Skin epidermis (tissue), 12 donors: ENCODE results near the gene HACL1.
A peak's percentile ranks its signal among the peaks of the same experiment; 100 is the strongest.
"Not testable (repeated sequence)": the region's sequence is repeated elsewhere in the genome, so short reads cannot be mapped to it uniquely, and the experiment has no call there.

ENCODE experiments used
- H3K27ac ChIP-seq, 21 experiments: fragments of 200-600 bp; sonication (generic) in 11 of 21; one replicate each; pipeline ENCODE4 v1.5.0; 2020; ENCODE audit warnings: mild to moderate bottlenecking in 3 of 21, inconsistent platforms in 2 of 21, moderate library complexity in 2 of 21
- H3K4me3 ChIP-seq, 7 experiments: fragments of 200-600 bp; sonication (generic) in 2 of 7; one replicate each; pipeline ENCODE4 v1.5.0; 2020; ENCODE audit warnings: inconsistent platforms in 2 of 7, mild to moderate bottlenecking in 2 of 7, moderate library complexity in 1 of 7

The HACL1 gene

DNA sequence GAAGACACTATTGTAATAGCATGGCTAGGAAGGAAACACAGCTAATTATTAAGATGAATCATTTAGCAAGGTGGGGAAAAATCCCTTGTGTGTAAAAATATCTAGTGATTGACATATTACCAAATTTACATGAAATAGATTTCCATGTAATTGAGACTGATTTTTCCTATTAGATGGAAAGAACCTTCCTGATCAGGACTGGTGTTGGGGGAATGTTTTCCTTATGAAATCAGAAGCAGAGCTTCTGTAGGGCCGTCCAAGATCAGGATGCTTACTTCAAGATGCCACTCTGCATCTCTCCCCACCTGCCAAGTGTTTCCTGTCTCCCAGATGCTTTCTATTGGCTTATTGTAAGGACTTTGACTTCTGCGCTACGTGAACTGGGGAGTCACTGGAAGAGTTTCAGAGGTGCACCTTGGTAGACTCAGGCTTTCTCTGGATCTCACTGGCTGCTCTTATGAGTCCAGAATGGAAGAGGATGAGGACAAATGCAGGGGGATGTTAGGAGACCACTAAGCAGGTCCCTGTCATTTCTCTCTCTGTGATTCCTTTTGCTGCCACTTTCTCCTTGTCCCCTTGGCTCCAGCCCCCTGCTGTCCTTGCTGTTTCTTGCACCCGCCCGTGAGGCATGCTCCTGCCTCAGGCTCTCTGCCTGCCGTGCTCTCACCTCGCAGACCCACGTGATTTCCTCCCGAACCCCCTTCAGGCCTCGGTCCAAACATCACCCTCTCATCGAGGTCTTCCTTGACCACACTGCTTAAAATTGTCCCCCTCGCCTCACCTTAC, 30.2 kb upstream of the HACL1 start:
- Histone ChIP-seq H3K27ac (peak overlapping the region in 13 of 21 experiments; percentile 3 to 75 (median 44)), H3K4me3 (no peak overlapping the region)

DNA sequence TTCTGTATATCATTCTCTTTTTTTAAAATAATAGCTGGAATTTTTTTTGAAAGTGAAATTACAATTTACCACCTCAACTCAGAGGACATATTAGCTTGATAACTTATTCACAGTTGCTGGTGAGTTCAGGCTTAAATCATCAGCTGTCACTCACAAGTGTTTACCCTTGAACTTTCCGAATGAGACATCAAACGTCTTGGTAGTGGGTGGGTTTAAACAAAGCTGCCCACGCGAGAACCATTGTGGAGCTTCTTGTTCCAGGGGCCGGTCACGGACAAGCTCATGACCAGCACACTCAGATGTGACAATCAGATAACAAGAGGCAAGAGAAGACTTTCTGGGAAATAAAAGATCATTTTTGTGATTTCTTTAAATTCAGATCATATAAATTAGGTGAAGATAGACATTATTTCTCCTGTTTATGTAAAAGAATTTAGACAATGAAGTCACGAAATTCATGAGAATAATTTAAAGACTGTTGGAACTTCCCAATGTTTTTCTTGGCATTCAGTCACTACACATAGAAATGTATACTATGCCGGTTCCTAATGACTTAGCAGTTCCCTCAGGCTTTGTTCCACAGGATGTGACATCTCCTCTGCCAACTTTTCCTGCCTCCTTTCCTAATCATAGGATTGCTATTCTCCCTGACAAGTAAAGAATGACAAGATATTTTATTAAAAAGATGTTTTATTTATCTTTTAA, 29.4 kb upstream of the HACL1 start:
- H3K4me3 ChIP-seq = peak overlapping the region in 2 of 7 experiments; percentile 2 to 10
- H3K27ac ChIP-seq = peak overlapping the region in 15 of 21 experiments; percentile 6 to 75 (median 49)

DNA sequence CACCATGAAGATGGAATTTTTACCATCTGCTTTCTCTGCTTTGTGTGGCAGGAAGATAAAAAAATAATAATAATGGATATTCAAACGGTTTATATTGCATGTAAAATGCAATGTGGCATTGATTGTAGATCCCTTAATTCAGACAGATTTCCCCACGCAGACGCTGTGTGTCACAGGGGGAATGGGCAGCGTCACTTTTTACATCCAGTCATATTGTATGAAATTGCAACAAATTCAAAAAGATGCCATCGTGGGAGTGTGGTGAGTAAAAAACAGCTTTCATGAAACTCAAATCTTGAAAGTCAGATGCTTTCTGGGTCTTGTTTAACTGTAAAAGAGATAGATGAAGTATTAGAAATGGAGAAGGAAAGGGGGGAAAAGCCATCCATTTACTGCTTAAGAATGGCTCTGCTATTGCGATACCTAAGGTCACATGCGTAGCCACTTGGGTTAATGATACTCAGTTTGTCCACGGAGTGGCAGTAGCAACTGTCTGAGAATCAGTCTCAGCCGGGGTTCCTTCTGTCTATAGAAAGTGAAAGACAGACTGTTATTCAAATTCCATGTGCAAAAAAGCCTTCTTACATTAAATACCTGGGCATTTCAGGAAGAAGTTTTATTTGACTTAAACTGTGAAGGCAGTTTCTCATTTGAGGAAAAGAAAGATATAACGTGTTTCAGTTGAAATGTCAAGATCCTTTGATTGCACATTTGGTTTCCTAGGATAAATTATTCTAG, 28.7 kb upstream of the HACL1 start:
- Histone ChIP-seq H3K4me3 (peak overlapping the region in 2 of 7 experiments; percentile 2 to 10), H3K27ac (peak overlapping the region in 15 of 21 experiments; percentile 6 to 75 (median 49))

DNA sequence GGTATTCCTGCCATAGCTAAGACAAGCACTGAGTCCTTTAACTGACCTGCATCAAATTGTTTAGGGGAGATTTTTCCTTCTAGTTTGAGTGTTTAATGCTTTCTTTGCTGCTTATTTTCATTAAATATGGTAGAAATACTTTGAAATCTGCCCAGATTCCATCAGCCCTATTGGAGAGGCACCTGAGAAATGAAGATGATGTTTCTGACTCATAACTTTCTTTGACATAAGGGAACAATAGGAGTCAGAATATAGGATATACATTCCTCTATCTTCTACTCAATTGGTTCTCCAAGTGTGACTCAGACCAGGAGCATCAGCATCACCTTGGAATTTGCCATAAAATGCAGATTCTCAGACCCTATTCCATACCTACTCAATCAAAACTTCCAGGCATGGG, 27.6 kb upstream of the HACL1 start:
- Histone ChIP-seq H3K27ac (no peak overlapping the region), H3K4me3 (no peak overlapping the region)

DNA sequence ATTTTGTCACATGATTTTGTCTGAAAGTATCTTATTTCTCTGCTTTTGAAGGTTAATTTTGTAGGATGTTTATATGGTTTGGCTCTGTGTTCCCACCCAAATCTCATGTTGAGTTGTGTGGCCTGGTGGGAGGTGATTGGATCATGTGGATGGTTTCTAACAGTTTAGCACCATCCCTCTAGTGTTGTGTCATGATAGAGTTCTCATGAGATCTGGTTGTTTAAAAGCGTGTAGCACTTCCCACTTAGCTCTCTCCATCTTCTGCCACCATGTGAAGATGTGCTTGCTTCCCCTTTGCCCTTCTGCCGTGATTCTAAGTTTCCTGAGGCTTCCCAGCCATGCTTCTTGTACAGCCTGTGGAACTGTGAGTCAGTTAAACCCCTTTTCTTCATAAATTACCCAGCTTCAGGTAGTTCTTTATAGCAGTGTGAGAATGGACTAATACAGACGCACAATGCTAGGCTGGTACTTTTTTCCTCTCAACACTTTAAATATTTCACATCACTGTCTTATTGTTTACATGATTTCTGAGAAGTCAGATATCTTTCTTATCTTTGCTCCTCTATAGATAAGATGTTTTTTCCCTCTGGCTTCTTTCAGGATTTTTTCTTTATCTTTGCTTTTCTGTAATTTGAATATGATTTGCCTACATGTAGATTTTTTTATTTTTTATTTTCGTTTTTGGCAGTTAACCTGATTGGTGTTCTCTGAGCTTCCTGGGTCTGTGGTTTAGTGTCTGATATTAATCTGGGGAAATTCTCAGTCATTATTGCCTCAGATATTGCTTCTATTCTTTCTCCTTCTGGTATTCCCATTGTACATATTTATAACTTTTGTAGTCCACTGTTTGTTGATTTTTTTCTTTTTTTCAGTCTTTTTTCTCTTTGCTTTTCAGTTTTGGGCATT, 22.4 kb upstream of the HACL1 start:
- peak overlapping the region in 3 of 21 experiments; percentile 21 to 73 (median 62) for H3K27ac ChIP-seq

DNA sequence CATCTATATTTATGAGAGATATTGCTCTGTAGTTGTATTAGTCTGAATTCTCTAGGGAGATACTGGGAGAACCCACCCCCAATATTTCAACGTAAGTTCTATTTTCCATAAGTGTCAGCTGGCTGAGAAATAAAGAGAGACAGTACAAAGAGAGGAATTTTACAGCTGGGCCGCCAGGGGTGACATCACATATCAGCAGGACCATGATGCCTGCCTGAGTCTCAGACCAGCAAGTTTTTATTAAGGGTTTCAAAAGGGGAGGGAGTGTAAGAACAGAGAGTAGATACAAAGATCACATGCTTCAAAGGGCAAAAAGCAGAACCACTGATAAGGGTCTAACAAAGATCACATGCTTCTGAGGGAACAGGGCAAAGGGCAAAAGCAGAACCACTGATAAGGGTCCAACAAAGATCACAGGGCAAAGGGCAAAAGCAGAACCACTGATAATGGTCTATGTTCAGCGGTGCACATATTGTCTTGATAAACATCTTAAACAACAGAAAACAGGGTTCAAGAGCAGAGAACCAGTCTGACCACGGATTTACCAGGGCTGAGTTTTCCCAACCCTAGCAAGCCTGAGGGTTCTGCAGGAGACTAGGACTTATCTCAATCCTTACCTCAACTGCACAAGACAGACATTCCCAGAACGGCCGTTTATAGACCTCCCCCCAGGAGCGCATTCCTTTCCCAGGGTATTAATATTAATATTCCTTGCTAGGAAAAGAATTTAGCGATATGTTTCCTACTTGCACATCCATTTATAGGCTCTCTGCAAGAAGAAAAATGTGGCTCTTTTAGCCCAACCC, 18.5 kb upstream of the HACL1 start:
- not testable (repeated sequence) for H3K27ac ChIP-seq

More for the DNA sequence above, 22.4 kb upstream of the HACL1 start:
- no peak overlapping the region for H3K4me3 ChIP-seq

DNA sequence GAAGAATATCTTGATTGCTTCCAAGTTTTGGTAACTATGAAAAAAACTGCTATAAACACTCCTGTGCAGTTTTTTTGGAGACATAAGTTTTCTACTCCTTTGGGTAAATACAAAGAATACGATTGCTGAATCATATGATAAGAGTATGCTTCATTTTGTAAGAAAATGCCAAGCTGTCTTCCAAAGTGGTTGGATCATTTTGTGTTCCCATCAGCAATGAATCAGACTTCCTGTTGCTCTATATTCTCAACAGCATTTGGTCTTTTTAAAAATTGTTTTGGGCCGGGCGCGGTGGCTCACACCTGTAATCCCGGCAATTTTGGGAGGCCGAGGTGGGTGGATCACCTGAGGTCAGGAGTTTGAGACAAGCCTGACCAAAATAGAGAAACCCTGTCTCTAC, 14.7 kb upstream of the HACL1 start:
- Histone ChIP-seq H3K4me3 (no peak overlapping the region), H3K27ac (no peak overlapping the region)

More for the DNA sequence above, 18.5 kb upstream of the HACL1 start:
- H3K4me3 ChIP-seq = not testable (repeated sequence)

DNA sequence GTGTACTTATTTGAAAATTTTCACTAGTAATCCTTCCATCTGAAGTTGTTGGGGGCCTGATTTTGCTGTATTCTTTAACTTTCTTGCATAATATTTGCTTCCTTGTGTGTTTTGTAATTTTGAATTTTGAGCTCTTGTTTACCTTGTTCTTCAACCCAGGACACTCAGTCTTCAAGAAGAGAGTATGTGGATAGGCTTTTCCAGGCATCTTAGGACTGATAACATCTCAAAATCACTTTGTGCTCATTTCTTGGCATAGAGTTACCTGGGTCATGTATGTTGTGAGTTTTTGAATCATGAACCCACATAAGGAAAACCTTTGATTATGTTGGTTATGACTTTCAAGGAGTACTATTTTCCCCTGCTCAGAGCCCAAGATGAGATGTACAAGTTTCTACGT, 13.6 kb upstream of the HACL1 start:
- no peak overlapping the region for H3K4me3 ChIP-seq
- no peak overlapping the region for H3K27ac ChIP-seq

DNA sequence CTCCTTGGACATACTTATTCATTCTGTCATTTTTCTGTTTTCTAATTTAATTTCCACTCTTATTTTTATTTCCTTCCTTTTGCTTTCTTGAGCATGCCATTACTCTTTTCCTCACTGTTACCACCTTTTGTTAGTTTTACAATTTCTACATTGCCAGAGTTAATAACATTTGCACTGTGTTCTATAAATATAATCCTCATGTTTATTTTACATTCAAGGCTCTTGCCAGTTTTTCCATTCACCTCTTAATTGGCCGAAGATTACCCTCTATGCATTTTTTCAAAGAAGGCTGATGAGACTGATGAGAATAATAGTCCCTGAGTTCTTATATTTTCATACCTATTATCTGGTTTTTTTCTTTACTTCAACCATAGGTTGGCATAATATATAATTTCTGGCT, 10.6 kb upstream of the HACL1 start:
- no peak overlapping the region for H3K4me3 ChIP-seq
- H3K27ac ChIP-seq = no peak overlapping the region

DNA sequence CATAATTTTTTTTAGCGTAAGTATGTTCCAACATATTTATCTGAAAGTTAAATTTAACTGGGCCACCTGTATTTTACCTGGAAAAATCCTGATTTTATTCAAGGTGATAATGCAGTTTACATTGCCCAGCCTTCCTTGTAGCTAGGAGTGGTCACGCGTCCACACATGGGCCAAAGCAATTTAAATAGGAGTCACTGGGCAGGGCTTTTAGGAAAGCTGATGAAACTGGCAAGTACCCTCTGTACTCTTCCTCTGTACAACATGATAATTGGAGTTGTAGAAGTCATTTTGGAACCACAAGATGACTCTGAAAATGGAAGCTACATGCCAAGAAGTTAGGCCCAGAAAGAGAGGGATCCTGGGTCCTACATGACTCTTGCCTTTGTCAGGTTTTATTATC, 9.6 kb upstream of the HACL1 start:
- H3K27ac ChIP-seq = no peak overlapping the region

DNA sequence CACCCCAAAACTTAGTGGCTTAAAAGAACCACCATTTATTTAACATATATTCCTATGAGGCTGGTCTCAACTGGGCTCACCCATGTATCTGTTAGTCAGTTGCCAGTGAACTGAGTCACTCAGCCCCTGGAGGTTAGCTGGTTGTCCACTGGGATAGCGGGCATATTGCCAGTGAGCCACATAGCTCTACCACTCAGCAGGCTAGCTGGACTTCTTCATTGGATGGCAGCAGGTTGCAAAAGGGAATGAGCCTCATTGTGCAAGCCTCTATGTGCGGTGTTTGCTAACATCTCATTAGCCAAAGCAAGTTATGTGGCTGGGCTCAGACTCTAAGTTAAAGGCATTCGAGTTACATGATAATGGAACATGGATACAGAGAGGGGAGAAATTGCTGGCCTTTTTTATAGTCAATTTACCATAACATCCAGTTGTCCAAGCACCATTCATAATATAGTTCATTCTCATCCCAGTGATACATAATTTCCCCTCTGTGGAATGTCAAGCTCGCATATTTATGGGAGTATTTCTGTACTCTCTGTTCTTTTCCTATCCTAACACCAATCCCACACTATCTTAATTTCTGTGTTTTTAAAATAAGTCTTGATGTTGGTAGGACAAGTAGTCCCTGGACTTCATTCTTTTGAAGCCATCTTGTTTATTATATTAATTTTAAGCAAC, 8.9 kb upstream of the HACL1 start:
- no peak overlapping the region for H3K27ac ChIP-seq
- no peak overlapping the region for H3K4me3 ChIP-seq

More for the DNA sequence above, 9.6 kb upstream of the HACL1 start:
- no peak overlapping the region for H3K4me3 ChIP-seq

DNA sequence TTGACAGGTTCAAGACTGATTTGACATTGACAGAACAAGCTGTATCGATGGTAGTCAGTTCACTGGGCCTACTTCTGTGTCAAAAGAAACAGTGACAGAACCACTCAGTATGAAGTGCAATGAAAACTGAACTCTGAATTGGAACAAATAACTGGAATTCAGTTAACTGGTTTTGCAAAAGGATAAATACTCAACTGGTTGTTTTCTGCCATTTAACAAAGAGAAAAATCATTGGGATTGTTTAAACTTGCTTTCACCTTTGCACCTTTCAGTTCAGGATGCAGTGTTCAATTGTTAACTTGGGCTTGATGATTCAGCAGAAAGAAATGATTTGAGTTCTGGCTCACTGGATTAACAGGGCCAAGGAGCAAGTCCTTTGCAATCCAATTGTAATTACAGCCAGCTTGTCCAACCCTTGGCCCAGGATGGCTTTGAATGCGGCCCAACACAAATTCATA, 5.1 kb upstream of the HACL1 start:
- peak overlapping the region in 2 of 21 experiments; percentile 8 to 17 for H3K27ac ChIP-seq
- no peak overlapping the region for H3K4me3 ChIP-seq

DNA sequence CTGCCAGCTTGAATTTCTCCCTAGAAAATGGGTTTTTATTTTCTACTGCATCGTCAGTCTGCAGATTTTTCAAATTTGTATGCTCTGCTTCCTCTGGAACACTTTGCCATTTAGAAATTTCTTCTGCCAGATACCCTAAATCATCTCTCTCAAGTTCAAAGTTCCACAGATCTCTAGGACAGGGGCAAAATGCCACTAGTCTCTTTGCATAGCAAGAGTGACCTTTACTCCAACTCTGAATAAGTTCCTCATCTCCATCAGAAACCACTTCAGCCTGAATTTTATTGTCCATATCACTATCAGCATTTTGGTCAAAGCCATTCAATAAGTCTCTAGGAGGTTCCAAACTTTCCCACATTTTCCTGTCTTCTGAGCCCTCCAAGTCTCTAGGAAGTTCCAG, 3.2 kb upstream of the HACL1 start:
- not testable (repeated sequence) for H3K4me3 ChIP-seq, H3K27ac ChIP-seq

DNA sequence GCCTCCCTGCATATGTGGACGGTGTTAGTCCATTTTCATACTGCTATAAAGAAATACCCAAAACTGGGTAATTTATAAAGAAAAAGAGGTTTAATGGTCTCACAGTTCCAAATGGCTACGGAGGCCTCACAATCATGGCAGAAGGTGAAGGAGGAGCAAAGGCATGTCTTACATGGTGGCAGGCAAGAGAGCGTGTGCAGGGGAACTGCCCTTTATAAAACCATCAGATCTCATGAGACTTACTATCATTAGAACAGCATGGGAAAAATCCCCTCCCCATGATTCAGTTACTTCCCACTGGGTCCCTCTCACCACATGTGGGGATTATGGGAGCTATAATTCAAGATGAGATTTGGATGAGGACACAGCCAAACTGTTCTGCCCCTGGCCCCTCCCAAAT, 1.4 kb upstream of the HACL1 start:
- peak overlapping the region in 7 of 21 experiments; percentile 56 to 92 (median 86) for H3K27ac ChIP-seq
- peak overlapping the region in 3 of 7 experiments; percentile 71 to 93 (median 73) for H3K4me3 ChIP-seq

DNA sequence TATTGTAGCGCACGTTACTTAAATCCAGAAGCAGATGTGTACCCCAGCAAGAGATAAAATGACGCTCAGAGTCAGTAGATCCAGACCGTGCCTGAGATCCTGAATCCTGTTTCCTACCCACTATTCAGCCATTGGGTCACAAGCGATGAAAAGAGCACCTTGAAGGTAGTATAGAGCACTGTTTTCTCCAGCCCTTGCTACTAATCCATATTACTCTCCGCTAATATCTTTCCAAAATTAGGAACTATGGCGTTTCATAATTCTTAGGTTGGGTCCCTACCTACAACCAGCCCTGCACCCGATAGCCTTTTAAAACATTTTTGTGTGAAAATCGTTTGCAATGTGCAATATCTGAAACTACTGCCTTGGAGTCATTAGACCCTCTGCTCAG, 772 bp upstream of the HACL1 start:
- Histone ChIP-seq H3K27ac (peak overlapping the region in 20 of 21 experiments; percentile 56 to 92 (median 82)), H3K4me3 (peak overlapping the region; percentile 65 to 93 (median 79))

DNA sequence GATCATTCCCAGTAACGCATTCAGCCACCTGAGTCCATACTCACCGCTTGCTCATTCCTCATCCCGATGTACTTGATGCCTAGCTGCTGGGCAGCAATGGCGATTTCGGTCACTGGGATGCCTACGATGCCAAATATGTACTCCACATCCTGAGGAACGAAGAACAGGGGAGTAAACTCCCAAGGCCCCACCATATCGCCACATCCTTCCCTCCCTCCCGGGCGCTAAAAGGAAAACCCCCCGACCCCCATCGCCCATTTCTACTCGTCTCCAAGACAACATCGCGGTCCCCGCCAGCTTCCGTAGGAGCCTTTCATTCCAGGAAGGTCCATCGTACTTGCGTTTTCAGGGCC, 347 bp downstream of the HACL1 start:
- H3K4me3 ChIP-seq = peak overlapping the region; percentile 65 to 93 (median 79)
- H3K27ac ChIP-seq = peak overlapping the region in 20 of 21 experiments; percentile 49 to 92 (median 82)

DNA sequence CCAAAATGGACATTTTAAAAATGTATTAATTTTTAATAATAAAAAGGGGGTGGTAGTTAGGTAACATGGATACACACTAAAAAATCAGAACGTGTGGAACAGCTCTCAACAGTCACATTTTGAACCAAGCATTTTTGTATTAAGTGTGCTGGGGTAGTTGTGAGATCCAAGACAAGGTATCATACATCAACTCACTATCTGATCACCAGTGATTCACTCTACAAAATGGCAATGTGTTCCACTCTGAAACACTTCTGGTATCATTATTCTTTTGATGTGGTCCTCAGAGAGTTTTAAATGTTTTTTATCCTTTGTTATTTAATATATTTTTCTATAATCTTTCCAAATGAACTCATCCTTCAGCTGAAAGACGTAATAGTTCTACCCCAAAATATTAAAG, 5.4 kb downstream of the HACL1 start:
- no peak overlapping the region for H3K4me3 ChIP-seq
- H3K27ac ChIP-seq = no peak overlapping the region

DNA sequence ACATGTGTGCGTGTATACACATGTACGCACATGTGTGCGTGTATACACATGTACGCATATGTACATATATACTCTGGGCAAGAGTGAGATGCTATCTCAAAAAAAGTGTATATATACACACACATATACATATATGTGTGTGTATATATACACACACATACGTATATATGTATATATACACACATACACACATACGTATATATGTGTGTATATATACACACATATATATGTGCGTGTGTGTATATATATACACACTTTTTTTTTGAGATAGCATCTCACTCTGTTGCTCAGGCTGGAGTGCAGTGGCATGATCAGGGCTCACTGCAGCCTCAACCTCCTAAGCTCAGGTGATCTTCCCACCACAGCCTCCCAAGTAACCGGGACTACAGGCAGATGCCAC, 8.4 kb downstream of the HACL1 start:
- Histone ChIP-seq H3K4me3 (no peak overlapping the region), H3K27ac (no peak overlapping the region)
